Measurements from ENCODE around the gene BORCS5.

Gene BORCS5

GRCh38 chr12:12488823-12489550 lies 132.1 kb downstream of the BORCS5 start:
- Histone ChIP-seq H3K4me3 (ENCODE audit: low read depth, low read length) (no peak overlapping the region), H3K4me1 (no peaks in the 10 kb centered on the region)

GRCh38 chr12:12491606-12492005 lies 134.7 kb downstream of the BORCS5 start:
- H3K9me3 ChIP-seq: no peaks in the 10 kb centered on the region
- no peak for DNase-seq
- no peaks in the 10 kb centered on the region for H3K27me3 ChIP-seq
- H3K36me3 ChIP-seq: peaks cover 3% of the 10 kb centered on the region
- no peak for TF ChIP-seq CTCF (IDR thresholded peaks at IDR 0.05; ENCODE audit: low read depth, low read length)
- no peak overlapping the region for H3K4me3 ChIP-seq (ENCODE audit: low read depth, low read length)
- no peaks in the 10 kb centered on the region for H3K4me1 ChIP-seq

More at GRCh38 chr12:12488823-12489550, 132.1 kb downstream of the BORCS5 start:
- Histone ChIP-seq H3K27me3 (no peaks in the 10 kb centered on the region), H3K36me3 (peaks cover 12% of the 10 kb centered on the region), H3K9me3 (no peaks in the 10 kb centered on the region)
- TF ChIP-seq CTCF (IDR thresholded peaks at IDR 0.05; ENCODE audit: low read depth, low read length): no peak
- no peak for DNase-seq

- Histone ChIP-seq H3K4me3 (ENCODE audit: low read depth, low read length) (no peak overlapping the region), H3K4me1 (no peaks in the 10 kb centered on the region; the same call in 1 of the 2 replicates), H3K36me3 (no peaks in the 10 kb centered on the region), H3K27me3 (no peaks in the 10 kb centered on the region), H3K9me3 (no peaks in the 10 kb centered on the region)
- no peak for DNase-seq
- no peak for TF ChIP-seq CTCF (IDR thresholded peaks at IDR 0.05; ENCODE audit: low read depth, low read length)
Observed at GRCh38 chr12:12492547-12492946, 135.7 kb downstream of the BORCS5 start.

- Histone ChIP-seq H3K27me3 (no peaks in the 10 kb centered on the region), H3K4me1 (peaks cover 9% of the 10 kb centered on the region), H3K4me3 (ENCODE audit: low read depth, low read length) (no peak overlapping the region), H3K9me3 (no peaks in the 10 kb centered on the region), H3K36me3 (no peaks in the 10 kb centered on the region)
- DNase-seq: no peak
- no peak for TF ChIP-seq CTCF (IDR thresholded peaks at IDR 0.05; ENCODE audit: low read depth, low read length)
Observed at GRCh38 chr12:12495536-12495935, 138.7 kb downstream of the BORCS5 start.

- H3K36me3 ChIP-seq: no peaks in the 10 kb centered on the region
- DNase-seq: no peak
- no peak overlapping the region for H3K4me3 ChIP-seq (ENCODE audit: low read depth, low read length)
- no peaks in the 10 kb centered on the region for H3K27me3 ChIP-seq
- H3K9me3 ChIP-seq: no peaks in the 10 kb centered on the region
- peaks cover 9% of the 10 kb centered on the region for H3K4me1 ChIP-seq
- TF ChIP-seq CTCF (IDR thresholded peaks at IDR 0.05; ENCODE audit: low read depth, low read length): no peak
Observed at GRCh38 chr12:12498210-12498609, 141.3 kb downstream of the BORCS5 start.

GRCh38 chr12:12499909-12500604 lies 143.2 kb downstream of the BORCS5 start:
- TF ChIP-seq CTCF (IDR thresholded peaks at IDR 0.05; ENCODE audit: low read depth, low read length): no peak
- no peaks in the 10 kb centered on the region for H3K27me3 ChIP-seq
- no peak overlapping the region for H3K4me3 ChIP-seq (ENCODE audit: low read depth, low read length)
- no peak for DNase-seq
- peaks cover 11% of the 10 kb centered on the region for H3K4me1 ChIP-seq
- H3K9me3 ChIP-seq: no peaks in the 10 kb centered on the region
- H3K36me3 ChIP-seq: no peaks in the 10 kb centered on the region
